GM12891 (cell line): Measurements from ENCODE around the gene ANKUB1.

ENCODE experiments used
- POLR2AphosphoS5 ChIP-seq: IDR thresholded peaks from 2 replicates; pipeline ENCODE4 v1.6.1; 2011; ENCODE audit warnings: low read depth, low read length, control low read depth
- TAF1 ChIP-seq: IDR thresholded peaks from 2 replicates; pipeline ENCODE4 v1.6.1; 2011; ENCODE audit warnings: low read depth, low read length, control low read depth

DNA sequence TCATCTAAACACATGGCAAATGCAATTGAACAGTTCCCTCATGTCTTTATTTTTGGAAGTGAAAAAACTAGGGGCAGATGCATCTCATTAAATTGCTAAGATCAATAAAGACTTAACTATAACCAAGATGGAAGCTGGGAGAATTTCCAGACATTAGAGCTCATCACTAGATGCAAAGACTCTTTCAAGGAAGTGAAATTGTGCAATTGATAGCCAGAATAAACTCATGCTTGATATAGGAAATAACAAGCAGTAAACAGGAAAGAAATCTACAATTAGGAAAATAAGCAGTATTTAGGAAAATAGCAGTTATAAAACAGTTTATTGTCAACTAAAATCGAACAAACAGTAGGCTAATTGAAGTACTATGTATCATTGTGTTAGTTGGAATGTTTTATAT, 8.8 kb upstream of the ANKUB1 start:
- TF ChIP-seq TAF1 (no peak), POLR2AphosphoS5 (no peak)
